ENCODE measurements around the gene DIAPH3.

GRCh38 chr13:59829690-59830089 lies 334.0 kb downstream of the DIAPH3 start:
- TF ChIP-seq, protein P1, sequence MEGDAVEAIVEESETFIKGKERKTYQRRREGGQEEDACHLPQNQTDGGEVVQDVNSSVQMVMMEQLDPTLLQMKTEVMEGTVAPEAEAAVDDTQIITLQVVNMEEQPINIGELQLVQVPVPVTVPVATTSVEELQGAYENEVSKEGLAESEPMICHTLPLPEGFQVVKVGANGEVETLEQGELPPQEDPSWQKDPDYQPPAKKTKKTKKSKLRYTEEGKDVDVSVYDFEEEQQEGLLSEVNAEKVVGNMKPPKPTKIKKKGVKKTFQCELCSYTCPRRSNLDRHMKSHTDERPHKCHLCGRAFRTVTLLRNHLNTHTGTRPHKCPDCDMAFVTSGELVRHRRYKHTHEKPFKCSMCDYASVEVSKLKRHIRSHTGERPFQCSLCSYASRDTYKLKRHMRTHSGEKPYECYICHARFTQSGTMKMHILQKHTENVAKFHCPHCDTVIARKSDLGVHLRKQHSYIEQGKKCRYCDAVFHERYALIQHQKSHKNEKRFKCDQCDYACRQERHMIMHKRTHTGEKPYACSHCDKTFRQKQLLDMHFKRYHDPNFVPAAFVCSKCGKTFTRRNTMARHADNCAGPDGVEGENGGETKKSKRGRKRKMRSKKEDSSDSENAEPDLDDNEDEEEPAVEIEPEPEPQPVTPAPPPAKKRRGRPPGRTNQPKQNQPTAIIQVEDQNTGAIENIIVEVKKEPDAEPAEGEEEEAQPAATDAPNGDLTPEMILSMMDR (IDR thresholded peaks at IDR 0.05) = no peak
- no peak for TF ChIP-seq POLR2A (IDR thresholded peaks at IDR 0.05)
- TF ChIP-seq EP300 (IDR thresholded peaks at IDR 0.05) = no peak
